GM19452 (cell line): ENCODE results near the gene OR8G5.

Source experiments
- ATAC-seq: cut with Tn5 transposase; IDR thresholded peaks from one replicate; pipeline ENCODE4 v1.9.1; 2021; ENCODE audit not compliant: unreplicated experiment

OR8G5 gene

DNA sequence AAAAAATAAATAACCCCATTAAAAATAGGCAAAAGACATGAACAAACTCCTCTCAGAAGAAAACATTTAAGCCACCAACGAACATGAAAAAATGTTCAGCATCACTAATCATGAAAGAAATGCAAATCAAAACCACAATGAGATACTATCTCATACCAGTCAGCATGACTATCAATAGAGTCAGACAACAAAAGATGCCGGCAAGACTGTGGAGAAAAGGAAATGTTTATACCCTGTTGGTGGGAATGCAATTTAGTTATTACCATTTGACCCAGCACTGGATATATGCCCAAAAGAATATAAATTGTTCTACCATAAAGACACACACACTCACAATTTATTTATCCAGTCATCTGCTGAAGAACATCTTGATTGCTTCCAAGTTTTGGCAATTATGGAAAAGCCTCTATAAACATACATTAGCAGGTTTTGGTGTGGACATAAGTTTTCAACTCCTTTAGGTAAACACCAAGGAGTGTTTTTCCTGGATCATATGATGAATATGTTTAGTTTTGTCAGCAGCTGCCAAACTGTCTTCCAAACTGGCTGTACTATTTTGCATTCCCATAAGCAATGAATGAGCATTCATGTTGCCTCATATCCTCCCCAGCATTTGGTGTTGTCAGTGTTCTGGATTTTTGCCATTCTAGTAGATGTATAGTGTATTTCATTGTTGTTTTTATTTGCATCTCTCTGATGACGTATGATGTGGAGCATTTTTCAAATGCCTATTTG lies 29.6 kb downstream of the OR8G5 start:
- no peak for ATAC-seq

DNA sequence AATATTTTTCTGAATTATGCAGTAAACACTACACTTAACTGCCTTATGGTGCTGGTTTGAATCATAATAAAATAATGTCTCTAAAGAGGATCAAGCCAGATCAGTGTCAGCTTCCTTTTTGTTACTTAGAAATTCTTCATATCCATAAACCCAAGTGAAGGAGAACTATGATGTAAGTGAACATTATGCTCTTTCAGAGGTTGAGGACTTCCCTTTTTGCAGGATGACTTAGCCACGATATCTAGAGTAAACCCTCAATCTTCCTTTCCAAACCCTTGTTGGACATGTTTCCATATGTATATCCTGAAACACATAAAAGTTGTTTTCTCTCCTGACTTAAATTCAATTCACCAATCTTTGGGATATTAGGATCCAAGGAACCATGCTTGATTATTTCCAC lies 38.5 kb downstream of the OR8G5 start:
- ATAC-seq = no peak

DNA sequence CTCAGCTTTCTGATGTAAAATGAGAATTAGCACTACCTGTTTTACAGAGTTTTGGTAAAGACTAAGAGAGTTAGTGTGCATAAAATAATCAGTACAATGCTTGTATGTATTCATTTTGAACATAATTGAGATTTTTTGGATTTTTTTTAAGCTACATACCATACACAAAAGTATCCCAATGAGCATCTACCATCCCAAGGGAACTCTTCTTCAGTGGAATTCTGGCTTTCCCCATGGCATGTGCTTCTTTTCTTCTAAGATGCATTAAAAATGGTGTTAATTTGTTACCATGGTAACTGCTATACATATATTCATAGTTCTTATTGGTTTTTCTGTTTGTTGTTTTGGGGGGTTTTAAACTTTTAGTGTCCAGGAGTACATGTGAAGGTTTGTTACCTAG lies 39.8 kb downstream of the OR8G5 start:
- no peak for ATAC-seq

DNA sequence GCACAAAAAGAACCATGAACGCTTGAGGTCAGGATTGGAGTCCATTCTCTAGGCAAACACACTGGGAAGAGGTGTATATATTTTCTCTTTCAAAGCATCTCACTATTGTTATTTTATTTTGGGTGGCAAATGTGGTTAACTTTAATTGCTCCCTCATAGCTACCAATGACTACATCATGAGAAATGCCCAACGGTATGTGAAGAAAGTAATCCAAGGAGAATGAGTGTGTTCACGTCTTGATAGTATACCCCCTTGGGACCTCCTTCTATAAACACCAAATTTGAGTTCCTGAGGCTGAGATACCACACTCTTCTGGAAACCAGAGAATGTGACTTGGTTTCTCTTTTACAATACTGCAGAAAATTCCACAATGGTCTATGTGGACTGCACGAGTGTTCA lies 41.7 kb downstream of the OR8G5 start:
- no peak for ATAC-seq

DNA sequence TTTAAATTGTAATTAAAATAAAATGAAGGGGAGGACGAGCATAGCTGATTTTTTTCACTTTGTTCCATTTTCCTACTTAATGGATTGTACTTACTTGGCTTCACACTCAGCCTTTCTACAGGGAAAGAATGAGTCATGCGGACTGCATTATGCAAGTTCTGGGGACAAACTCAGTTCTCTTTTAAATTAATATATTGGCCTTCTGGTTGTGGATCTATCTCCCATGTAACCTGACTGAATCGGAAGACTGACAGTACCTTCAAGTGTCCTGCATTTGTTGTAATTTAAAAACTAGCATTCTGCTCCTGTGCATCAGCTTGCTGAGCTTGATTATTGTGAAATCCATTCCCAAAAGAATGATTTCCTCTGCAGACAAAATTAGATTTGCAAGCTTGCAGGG lies 45.4 kb downstream of the OR8G5 start:
- no peak for ATAC-seq

DNA sequence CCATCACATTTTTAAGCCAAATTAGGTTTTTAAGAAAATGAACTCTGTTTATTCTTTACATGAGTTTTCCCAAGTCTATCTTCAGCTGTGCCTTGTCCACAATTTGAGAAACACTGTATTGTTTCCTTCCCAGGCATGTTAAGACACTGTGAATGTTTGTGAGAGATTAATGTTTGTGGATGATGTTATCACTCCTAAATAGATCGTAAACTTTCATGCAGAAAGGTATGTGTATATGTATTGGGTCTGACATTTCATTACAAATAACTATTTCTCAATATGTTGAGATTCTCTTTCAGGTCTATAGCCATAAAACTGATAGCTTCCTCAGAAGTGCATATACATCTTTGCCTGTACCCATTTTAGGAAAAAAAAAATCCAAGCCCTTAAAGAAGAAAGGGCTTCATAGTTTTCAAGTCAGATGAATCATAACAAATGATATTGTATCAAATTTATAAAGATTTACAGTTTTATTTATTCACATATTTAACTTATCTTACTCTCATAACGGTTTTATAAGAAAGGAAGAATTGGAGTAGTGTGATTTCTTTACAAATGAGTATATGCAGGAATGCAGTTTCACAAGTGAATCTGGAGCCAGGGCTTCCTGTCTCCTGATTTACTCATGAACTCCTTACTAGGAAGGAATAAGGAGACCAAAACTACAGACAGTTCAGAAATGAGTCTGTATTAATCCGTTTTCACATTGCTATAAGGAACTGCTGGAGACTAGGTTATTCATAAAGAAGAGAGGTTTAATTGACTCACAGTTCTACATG lies 46.4 kb downstream of the OR8G5 start:
- no peak for ATAC-seq

DNA sequence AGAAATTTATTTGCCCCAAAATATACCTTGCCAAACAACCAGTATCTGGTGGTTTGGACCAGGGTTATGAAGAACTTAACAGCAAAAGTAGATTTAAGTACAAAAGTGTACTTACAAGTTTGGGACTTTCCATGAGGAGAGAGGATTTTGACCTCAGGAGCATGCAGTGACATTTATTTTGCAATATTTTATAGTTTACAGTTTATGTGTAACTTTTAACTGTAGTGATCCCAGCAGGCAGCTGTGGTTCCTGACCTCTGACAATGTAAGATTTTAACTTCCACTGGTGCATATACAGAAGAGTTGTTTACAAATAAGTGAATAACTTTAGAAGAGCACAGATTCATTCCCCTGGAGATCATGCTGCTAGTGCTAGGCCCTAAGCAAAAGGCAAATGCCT lies 50.9 kb downstream of the OR8G5 start:
- no peak for ATAC-seq

DNA sequence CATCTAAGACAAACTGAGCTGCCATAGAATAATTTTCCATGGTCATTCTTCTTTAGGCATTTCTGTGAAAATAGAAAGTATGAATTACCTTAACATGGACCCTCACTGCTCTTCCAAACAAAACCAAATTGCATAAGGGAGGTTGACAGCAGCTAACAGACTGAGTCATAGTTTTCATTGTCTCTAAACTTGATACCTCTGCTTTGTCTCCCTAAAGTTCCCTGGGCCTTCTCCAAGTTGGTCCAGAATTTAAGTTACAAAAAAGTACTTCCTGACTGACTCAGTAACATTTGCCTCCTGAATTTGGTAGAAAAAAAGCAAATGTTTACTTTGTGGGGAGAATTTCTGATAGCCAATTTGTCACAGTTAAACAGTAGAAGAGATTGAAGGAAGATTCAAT lies 54.5 kb downstream of the OR8G5 start:
- ATAC-seq = no peak

DNA sequence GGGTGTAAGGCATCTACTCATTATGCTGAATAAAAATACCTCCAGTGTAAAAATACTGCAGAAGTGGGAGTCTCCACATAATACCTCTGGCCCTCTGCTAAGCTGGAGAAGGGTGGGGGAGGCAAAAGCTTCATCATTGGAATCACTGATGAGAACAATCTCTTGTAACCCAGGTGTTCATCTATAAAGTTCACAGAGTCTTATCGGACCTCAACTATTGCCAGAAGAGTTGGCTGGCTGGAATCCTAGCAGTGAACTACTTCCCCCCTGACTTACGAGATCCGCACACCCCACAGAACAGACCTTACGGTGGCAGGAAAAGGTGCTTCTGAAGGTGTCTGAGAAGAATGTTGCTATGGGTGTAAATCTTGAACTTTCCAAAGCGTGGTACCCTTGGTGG lies 55.1 kb downstream of the OR8G5 start:
- ATAC-seq = no peak

DNA sequence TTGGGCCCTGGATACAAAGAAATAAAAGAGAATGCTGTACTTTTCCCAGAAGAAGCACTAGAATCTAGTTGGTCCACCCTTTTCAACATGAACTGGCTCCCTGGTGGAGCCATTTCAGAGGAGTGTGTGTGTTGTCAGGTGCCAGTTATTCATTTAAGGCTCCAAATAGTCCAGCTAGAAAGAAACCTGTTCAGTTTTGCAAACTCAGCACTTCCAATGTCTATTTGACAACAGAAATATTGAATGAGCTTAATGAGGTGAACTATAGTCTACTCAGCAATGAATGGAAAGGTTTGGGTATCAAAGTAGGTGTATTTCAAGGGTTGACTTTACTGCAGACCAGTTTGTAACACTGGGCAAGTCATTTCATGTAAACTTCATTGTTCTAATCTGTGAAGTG lies 55.5 kb downstream of the OR8G5 start:
- ATAC-seq = no peak

DNA sequence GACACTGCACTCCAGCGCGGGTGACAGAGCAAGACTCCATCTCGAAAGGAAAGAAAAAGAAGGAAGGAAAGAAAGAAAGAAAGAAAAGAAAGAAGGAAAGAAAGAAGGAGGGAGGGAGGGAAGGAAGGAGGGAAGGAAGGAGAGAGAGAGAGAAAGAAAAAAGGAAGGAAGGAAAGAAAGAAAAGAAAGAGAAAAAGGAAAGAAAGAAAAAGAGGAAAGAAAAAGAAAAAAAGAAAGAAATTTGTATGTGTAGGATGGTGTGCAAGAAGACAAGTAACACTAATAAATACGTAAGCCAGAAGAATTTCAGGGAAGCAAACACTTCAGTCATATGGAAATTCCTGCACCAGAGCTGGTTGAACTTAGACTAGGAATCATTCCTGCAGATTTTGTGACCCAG lies 57.0 kb downstream of the OR8G5 start:
- no peak for ATAC-seq

DNA sequence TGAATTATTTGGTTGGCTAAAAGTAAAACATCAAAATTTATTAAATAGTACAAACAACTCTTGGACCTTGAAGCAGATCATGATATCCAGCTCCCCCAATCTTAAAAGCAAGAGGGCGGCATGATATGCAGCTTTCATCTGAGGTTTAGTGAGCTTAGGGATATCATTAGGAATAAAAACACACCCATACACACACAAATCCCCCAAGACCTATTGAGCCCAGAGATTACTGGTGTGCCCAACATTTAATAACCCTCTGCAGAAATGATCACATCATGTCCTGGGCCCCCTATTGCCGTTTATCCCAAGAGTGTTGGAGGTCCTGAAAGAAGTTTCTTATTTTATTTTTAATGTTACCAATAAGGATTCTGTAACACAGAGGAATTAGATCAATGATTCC lies 57.7 kb downstream of the OR8G5 start, which contains the start of gene OR8D1:
OR8D1 (minus strand) TSS at position 101 of the 400 bp plus-strand sequence. CDS start 3,183 bp downstream, outside the sequence.
- no peak for ATAC-seq

DNA sequence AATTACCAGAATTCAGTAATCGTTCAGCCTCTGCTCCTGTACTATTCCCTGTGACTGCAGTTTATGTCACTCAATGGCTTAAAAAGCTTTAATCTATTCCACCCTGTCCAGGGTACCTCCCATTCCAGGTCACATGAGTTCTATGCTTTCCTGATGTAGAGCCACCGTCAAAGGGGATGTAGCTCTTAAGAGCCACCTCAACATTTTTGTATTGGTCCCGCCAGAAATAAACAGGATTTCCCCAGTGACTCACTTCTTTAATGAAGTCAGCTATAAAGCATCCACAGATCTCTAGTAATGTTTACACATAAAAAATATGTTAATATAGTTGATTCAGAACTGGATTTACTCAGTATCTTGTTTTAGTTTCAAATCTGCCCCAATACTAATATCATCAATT lies 58.9 kb downstream of the OR8G5 start:
- ATAC-seq = no peak
